PFSK-1 (cell line): ENCODE data around the gene ZNF668.

Experiments
- POLR2AphosphoS5 ChIP-seq: IDR thresholded peaks from 2 replicates; pipeline ENCODE4 v1.6.1; 2012; ENCODE audit warnings: low read depth, mild to moderate bottlenecking, control low read depth, low read length, moderate library complexity
- SIN3A ChIP-seq: IDR thresholded peaks from 2 replicates; pipeline ENCODE4 v1.6.1; 2012; ENCODE audit warnings: mild to moderate bottlenecking, low read length, moderate library complexity, borderline replicate concordance; ENCODE audit not compliant: insufficient read depth

GRCh38 chr16:31016018-31016417 lies 58.0 kb downstream of the ZNF668 start:
- no peak for TF ChIP-seq POLR2AphosphoS5
- TF ChIP-seq SIN3A: no peak
